B cell (primary cell): ENCODE results near the gene IER5L. TPM values are rescaled to one million over a fixed set of nuclear protein-coding genes. Genes with fewer than 3 reads are reported as not detected.

ENCODE experiments used
- ATAC-seq: fragments of 200-7000 bp; cut with Tn5 transposase; one replicate; pipeline ENCODE4 v1.10.0; 2021; ENCODE audit warnings: low read depth, mild to moderate bottlenecking, moderate number of reproducible peaks, moderate library complexity
- CTCF ChIA-PET: fragments of 350-600 bp; sonication (Branson Sonifier 250); formaldehyde crosslinking; loops from one replicate; lab custom pipeline; 2021; ENCODE audit warnings: antibody characterized with exemption, inconsistent platforms; lab: Charles Lee
- POLR2A ChIA-PET: fragments of 350-600 bp; sonication (Branson Sonifier 250); formaldehyde crosslinking; loops from one replicate; lab custom pipeline; 2021; ENCODE audit warnings: antibody characterized with exemption; lab: Charles Lee
- DNase-seq: peaks from one replicate; pipeline ENCODE4 v3.0.0; 2013
- H2AFZ ChIP-seq: 2 replicates; pipeline ENCODE4 v1.6.1; 2012; ENCODE audit warnings: mild to moderate bottlenecking, low read depth, low read length; ENCODE audit not compliant: insufficient read depth, poor library complexity, severe bottlenecking
- H3K27ac ChIP-seq, 2 donors: 1 replicate in 1 of 2; 2 replicates in 1 of 2; pipeline ENCODE4 v1.5.1; 2012 to 2013; ENCODE audit warnings: low read length in 2 of 2, mild to moderate bottlenecking in 2 of 2, moderate library complexity in 1 of 2
- H3K27me3 ChIP-seq, 4 experiments: fragments of 200-600 bp in 1 of 4; sonication (generic) in 1 of 4; replicated peaks in 1 of 4; 1 replicate in 2 of 4; 2 replicates in 2 of 4; pipeline versions ENCODE4 v1.6.1 to v1.7.0; 2013 to 2016; ENCODE audit warnings: low read length in 3 of 4, mild to moderate bottlenecking in 2 of 4, mixed read lengths in 1 of 4, moderate library complexity in 1 of 4; ENCODE audit not compliant: insufficient read depth in 4 of 4, control insufficient read depth in 3 of 4; ENCODE audit errors: control extremely low read depth in 1 of 4
- H3K36me3 ChIP-seq, 2 experiments: replicated peaks in 1 of 2; 1 replicate in 1 of 2; 2 replicates in 1 of 2; pipeline versions ENCODE4 v1.6.1 to v1.7.1; 2013; ENCODE audit warnings: low read length in 1 of 2; ENCODE audit not compliant: insufficient read depth in 2 of 2, control insufficient read depth in 1 of 2; ENCODE audit errors: control extremely low read depth in 1 of 2, extremely low read depth in 1 of 2
- H3K4me1 ChIP-seq, 2 donors: fragments of 200-600 bp in 1 of 2; sonication (generic) in 1 of 2; 1 replicate in 1 of 2; 2 replicates in 1 of 2; pipeline versions ENCODE4 v1.5.1 to v1.6.1; 2013 to 2017; ENCODE audit warnings: low read length in 2 of 2; ENCODE audit not compliant: control insufficient read depth in 2 of 2, insufficient read depth in 2 of 2
- H3K4me2 ChIP-seq: replicated peaks from 2 replicates; pipeline ENCODE3; 2012; ENCODE audit warnings: mild to moderate bottlenecking, low read depth, low read length; ENCODE audit not compliant: poor library complexity, severe bottlenecking
- H3K4me3 ChIP-seq, 5 experiments: fragments of 200-600 bp in 1 of 5; sonication (generic) in 1 of 5; 1 replicate in 3 of 5; 2 replicates in 2 of 5; pipeline versions ENCODE4 v1.5.1 to v1.7.0; 2011 to 2016; ENCODE audit warnings: low read length in 4 of 5, mild to moderate bottlenecking in 4 of 5, low read depth in 2 of 5, control low read depth in 1 of 5, moderate library complexity in 1 of 5; ENCODE audit not compliant: insufficient read depth in 1 of 5; ENCODE audit errors: control extremely low read depth in 1 of 5, extremely low read depth in 1 of 5
- H3K79me2 ChIP-seq: fragments of 200-600 bp; sonication (generic); one replicate; pipeline ENCODE4 v1.6.0; 2016; ENCODE audit warnings: low read length; ENCODE audit not compliant: control insufficient read depth, insufficient read depth
- H3K9ac ChIP-seq: fragments of 200-600 bp; sonication (generic); 2 replicates; pipeline ENCODE4 v1.6.1; 2017; ENCODE audit warnings: mild to moderate bottlenecking, low read length, moderate library complexity
- H3K9me3 ChIP-seq, 3 donors: one replicate each; pipeline versions ENCODE4 v1.6.1 to v1.7.1; 2013; ENCODE audit warnings: low read length in 2 of 3; ENCODE audit not compliant: control insufficient read depth in 2 of 3, insufficient read depth in 1 of 3; ENCODE audit errors: control extremely low read depth in 1 of 3
- H4K20me1 ChIP-seq: 2 replicates; pipeline ENCODE4 v1.6.0; 2012; ENCODE audit warnings: mild to moderate bottlenecking, low read length; ENCODE audit not compliant: insufficient read depth, control insufficient read depth, poor library complexity, severe bottlenecking
- H3K27ac Mint-ChIP-seq: one replicate; pipeline ENCODE4 v1.8.0; 2021; ENCODE audit warnings: mixed read lengths
- H3K27me3 Mint-ChIP-seq: one replicate; pipeline ENCODE4 v1.8.0; 2021; ENCODE audit warnings: mixed read lengths
- H3K4me1 Mint-ChIP-seq: one replicate; pipeline ENCODE4 v1.8.0; 2021; ENCODE audit warnings: mixed read lengths
- H3K4me3 Mint-ChIP-seq: one replicate; pipeline ENCODE4 v1.8.0; 2021; ENCODE audit warnings: mixed read lengths
- H3K9me3 Mint-ChIP-seq: one replicate; pipeline ENCODE4 v1.8.0; 2022; ENCODE audit warnings: mixed read lengths; ENCODE audit not compliant: insufficient read depth
- CTCF ChIP-seq: fragments of 200-600 bp; IDR thresholded peaks from one replicate; pipeline ENCODE4 v1.8.0; 2022; ENCODE audit warnings: antibody characterized with exemption, mild to moderate bottlenecking
- EZH2 ChIP-seq: IDR thresholded peaks from 2 replicates; pipeline ENCODE4 v1.6.1; 2012; ENCODE audit warnings: borderline replicate concordance, low read depth, mild to moderate bottlenecking, moderate library complexity, low read length; ENCODE audit not compliant: insufficient read depth, poor library complexity, severe bottlenecking
- WGBS: methylation state at CpG from one replicate; pipeline ENCODE4 v1.1.5; 2013; ENCODE audit warnings: missing lambda C conversion rate; ENCODE audit not compliant: insufficient coverage; 5-methylcytosine and 5-hydroxymethylcytosine counted together
- intact Hi-C: fragments of 100-400 bp; cut with micrococcal nuclease; formaldehyde crosslinking; loops from one replicate; pipeline ENCODE4 v1.10.0; 2022
- polyA plus RNA-seq: library from polyadenylated mRNA; depleted of rRNA; stranded (reverse); fragments of >200 nt; gene quantifications from 2 replicates; pipeline ENCODE4 v1.2.3, GENCODE V29; 2012
- total RNA-seq, 2 donors: library from RNA; stranded (reverse); fragments of 120-200 nt in 1 of 2; gene quantifications; 1 replicate in 1 of 2; 2 replicates in 1 of 2; pipeline versions ENCODE4 v1.2.3 to v1.2.4, GENCODE V29; 2013 to 2022

IER5L gene
- total and polyA plus RNA-seq, 2 donors (not counting 1 experiment from before 2014, with no cell fraction given), result 1.5 to 12.9 TPM

- Histone ChIP-seq H3K36me3 (peaks cover 1 to 49% of the 10 kb centered on the region in 2 experiments), H2AFZ (no peak overlapping the region), H3K9me3 (no peaks in the 10 kb centered on the region), H3K27ac (no peak overlapping the region), H3K4me3 (no peak overlapping the region), H3K4me2 (peak overlapping the region; percentile 94), H3K4me1 (peaks cover 43 to 48% of the 10 kb centered on the region in 2 donors), H4K20me1 (peaks cover 6% of the 10 kb centered on the region), H3K79me2 (peaks cover 22% of the 10 kb centered on the region), H3K9ac (no peak overlapping the region), H3K27me3 (no peaks in the 10 kb centered on the region)
- intact Hi-C loops, result loop anchor here (1.0 to 2.0 kb wide), 4 partner anchors 40 to 504 kb away; partner anchors contain the start of genes ASB6, DOLPP1 and IER5L
- ChIA-PET CTCF (interaction anchor here (0.6 to 18.9 kb wide), 30 partner anchors 8 to 660 kb away, joined by 3 to 382 read pairs (median 4); partner anchors contain the start of genes C9orf50, CRAT, IER5L and NTMT1), POLR2A (interaction anchor here (0.5 to 2.6 kb wide), 7 partner anchors 36 to 767 kb away, joined by 3 to 22 read pairs (median 10); partner anchors contain the start of genes NTMT1 and URM1)
- 90% methylated on average over 19 of the region's 21 CpGs for WGBS
- Mint-ChIP-seq H3K4me1 (peaks cover 43% of the 10 kb centered on the region), H3K9me3 (no peaks in the 10 kb centered on the region), H3K27me3 (no peaks in the 10 kb centered on the region), H3K4me3 (no peak overlapping the region), H3K27ac (peak overlapping the region; percentile 94)
- ATAC-seq (no peak), DNase-seq (peak; percentile 22)
- TF ChIP-seq EZH2 (no peak), CTCF (no peak)
Observed at GRCh38 chr9:129138476-129139232, 39.4 kb downstream of the IER5L start.

DNA sequence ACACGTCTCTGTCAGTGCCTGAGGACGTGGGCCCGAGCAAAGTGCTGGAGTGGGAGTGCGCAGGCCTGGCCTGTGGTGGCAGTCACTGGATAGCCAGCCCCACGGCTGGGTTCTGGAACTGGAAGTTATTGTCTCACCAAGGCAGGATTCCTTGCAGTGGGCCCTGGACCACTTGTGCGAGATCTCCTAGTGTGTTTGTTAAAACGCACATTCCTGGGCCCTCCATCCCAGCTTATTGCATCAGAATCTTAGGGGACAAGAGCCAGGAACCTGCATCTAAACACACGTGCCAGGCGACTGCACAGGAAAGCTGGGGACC, 40.0 kb downstream of the IER5L start:
- ATAC-seq (no peak), DNase-seq (no peak)
- no peak for TF ChIP-seq EZH2
- TF ChIP-seq CTCF, result no peak
- Histone ChIP-seq H3K4me2 (no peak overlapping the region), H3K79me2 (peaks cover 17% of the 10 kb centered on the region), H4K20me1 (peaks cover under 1% of the 10 kb centered on the region), H3K27ac (no peak overlapping the region), H3K9ac (no peak overlapping the region), H2AFZ (no peak overlapping the region), H3K27me3 (no peaks in the 10 kb centered on the region), H3K4me3 (no peak overlapping the region), H3K9me3 (no peaks in the 10 kb centered on the region), H3K36me3 (peaks cover 1 to 50% of the 10 kb centered on the region in 2 experiments), H3K4me1 (peaks cover 37 to 43% of the 10 kb centered on the region in 2 donors)
- ChIA-PET CTCF (interaction anchor here (0.6 to 18.9 kb wide), 18 partner anchors 13 to 652 kb away, joined by 3 to 382 read pairs (median 10); partner anchors contain the start of genes C9orf50, CRAT, IER5L and NTMT1), POLR2A (interaction anchor here (2.5 kb wide), 1 partner anchor 36 kb away, joined by 15 read pairs; no protein-coding TSS in a partner anchor)
- Mint-ChIP-seq H3K9me3 (no peaks in the 10 kb centered on the region), H3K4me1 (peaks cover 41% of the 10 kb centered on the region), H3K27me3 (no peaks in the 10 kb centered on the region), H3K27ac (peak overlapping the region; percentile 26), H3K4me3 (no peak overlapping the region)
- 98% methylated on average over 9 of the region's 9 CpGs for WGBS
- intact Hi-C loops, result loop anchor here (2.0 kb wide), 1 partner anchor 57 kb away; the partner anchor contains the start of gene DOLPP1
